ENCODE measurements around the gene PLXNC1. TPM values are rescaled to one million over a fixed set of nuclear protein-coding genes. Genes with fewer than 3 reads are reported as not detected.

Gene PLXNC1
- total and polyA plus RNA-seq, 5 donors = 2.4 to 7.6 (median 5.1) TPM

DNA sequence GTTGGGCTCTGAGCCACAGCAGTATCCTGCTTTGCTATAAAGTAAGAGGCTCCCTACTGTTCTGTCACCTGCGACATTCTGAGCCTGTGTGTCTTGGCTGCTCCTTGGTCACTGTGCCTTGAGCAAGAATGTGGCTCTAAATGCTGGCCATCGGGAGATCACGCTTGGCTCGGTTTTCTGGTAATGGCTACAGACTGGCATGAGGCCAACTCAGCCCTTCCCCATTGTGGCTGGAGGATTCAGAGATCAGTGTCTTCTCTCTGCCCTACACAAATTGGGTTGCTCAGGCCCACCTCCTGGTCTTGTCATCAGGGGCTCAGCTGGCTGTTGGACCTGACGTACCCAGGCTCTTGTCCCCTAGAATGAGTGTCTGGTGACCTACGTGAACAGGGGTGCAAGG is 94.5 kb downstream of the PLXNC1 start:
- H3K27me3 ChIP-seq (ENCODE audit: control insufficient read depth, insufficient read depth) = no peaks in the 10 kb centered on the region
- H3K4me1 ChIP-seq (ENCODE audit: control insufficient read depth, insufficient read depth, low read length) = no peaks in the 10 kb centered on the region
- intact Hi-C loops (cut with DNase I) = no loop called here
- DNase-seq = peak in 2 of 3 donors; percentile 55 to 63
- no peak for ATAC-seq
- 68% methylated on average over 6 of the region's 6 CpGs for WGBS
- no peaks in the 10 kb centered on the region for H3K9me3 ChIP-seq (ENCODE audit: control insufficient read depth, low read length)
- no peak overlapping the region for H3K4me3 ChIP-seq (ENCODE audit: low read length)
- H3K27ac ChIP-seq (ENCODE audit: low read length) = no peak overlapping the region

DNA sequence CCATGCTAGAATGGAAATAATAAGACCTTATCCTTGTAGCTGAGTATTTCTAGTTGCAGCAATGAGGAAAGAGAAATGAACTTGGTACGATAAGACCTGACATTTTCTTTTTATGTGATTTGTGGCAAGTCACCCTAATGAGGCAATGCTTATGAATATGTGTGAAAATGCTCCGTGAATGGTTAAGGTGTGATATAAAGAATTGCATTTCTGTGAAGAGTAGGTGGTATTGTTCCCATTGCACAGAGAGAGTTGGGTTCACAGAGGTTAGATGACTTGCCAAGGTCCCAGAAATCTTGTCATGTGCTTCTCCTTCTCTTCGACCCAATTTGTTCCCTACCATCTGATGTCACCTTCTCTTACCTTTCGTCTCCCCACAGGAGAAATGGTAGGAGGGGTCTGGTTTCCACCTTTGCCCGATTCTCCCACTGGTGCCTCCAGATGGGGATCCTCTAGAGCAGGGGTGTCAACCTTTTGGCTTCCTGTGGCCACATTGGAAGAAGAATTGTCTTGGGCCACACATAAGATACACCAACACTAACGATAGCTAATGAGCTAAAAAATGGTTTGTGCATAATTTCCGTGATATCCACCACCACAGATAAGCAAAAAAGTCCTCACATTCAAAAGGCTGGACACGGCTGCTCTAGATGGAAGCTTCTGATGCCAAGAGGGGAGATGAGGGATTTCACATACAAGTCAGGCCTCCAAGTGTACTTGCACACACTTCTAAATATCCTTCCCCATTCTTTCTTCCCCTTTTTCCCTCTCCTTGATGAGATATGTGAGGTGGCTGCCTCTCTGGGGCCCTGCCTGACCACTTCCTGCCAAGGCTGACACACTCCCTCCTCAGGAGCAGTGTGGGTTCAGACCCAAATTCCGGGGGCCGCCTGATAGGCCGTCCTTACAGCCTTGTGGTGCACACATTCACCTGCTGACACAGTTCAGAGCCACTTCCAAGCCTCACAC is 96.1 kb downstream of the PLXNC1 start:
- 84% methylated on average over 11 of the region's 11 CpGs for WGBS
- Histone ChIP-seq H3K9me3 (ENCODE audit: control insufficient read depth, low read length) (no peaks in the 10 kb centered on the region), H3K4me1 (ENCODE audit: control insufficient read depth, insufficient read depth, low read length) (no peaks in the 10 kb centered on the region), H3K27ac (ENCODE audit: low read length) (no peak overlapping the region), H3K4me3 (ENCODE audit: low read length) (no peak overlapping the region), H3K27me3 (ENCODE audit: control insufficient read depth, insufficient read depth) (no peaks in the 10 kb centered on the region)
- intact Hi-C loops (cut with DNase I) = no loop called here
- DNase-seq (peak in 1 of 3 donors; percentile 62), ATAC-seq (peak; percentile 41 to 43)

DNA sequence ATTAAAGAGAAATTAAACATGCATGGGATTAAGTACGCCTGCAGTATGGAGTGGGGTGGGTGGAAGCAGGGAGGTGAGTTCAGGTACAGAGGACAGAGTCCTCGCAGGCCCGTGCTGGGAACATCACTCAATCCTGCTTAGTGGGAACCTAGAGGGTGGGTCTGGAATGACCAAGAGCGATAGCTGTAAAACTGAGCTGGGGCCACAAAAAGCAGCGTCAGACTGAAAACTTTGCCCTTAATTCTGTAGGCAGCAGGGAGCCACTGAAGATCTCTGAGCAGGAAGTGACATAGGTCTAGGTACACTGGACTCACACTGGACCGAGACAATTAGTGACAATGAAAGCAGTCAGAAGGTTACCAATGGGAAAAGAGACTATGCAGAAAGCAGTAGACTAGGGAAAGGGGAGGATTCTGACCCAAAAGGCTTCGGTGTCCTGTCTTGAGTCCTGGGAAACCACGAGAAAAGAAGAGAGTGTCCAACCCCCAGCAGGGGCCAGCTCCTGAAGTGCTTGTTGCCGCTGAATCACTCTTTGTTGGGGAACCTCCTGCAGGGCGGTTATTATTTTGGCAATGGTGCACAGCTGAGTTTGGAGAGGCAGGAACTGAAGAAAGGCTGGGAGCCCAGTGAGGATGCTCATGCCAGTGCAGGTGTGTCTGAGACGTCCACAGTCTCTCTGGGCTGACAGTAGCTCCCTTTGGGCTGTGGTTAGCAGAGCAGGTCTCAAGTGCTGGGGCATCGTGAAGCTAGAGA is 97.4 kb downstream of the PLXNC1 start:
- Histone ChIP-seq H3K9me3 (ENCODE audit: control insufficient read depth, low read length) (no peaks in the 10 kb centered on the region), H3K27ac (ENCODE audit: low read length) (no peak overlapping the region), H3K27me3 (ENCODE audit: control insufficient read depth, insufficient read depth) (no peaks in the 10 kb centered on the region), H3K4me3 (ENCODE audit: low read length) (no peak overlapping the region), H3K4me1 (ENCODE audit: control insufficient read depth, insufficient read depth, low read length) (no peaks in the 10 kb centered on the region)
- no peak for ATAC-seq
- WGBS = 88% methylated on average over 12 of the region's 12 CpGs
- DNase-seq = no peak
- intact Hi-C loops (cut with DNase I) = no loop called here

DNA sequence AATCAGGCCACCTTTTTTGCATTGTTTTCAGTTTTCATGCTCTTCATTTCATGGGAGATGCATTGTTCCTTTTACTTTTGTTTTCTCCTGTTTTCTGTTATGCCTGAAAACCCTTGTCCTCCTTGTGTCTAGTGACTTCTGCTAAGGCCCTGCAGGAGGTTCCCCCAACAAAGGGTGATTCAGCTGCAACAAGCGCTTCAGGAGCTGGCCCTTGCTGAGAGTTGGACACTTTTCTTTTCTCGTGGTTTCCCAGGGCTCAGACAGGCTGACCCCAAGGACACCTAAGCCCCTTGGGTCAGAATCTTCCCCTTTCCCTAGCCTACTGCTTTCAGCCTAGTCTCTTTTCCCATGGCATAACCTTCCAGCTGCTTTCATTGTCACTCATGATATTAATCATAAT is 98.9 kb downstream of the PLXNC1 start:
- Histone ChIP-seq H3K27me3 (ENCODE audit: control insufficient read depth, insufficient read depth) (no peaks in the 10 kb centered on the region), H3K27ac (ENCODE audit: low read length) (no peak overlapping the region), H3K4me1 (ENCODE audit: control insufficient read depth, insufficient read depth, low read length) (no peaks in the 10 kb centered on the region), H3K9me3 (ENCODE audit: control insufficient read depth, low read length) (no peaks in the 10 kb centered on the region), H3K4me3 (ENCODE audit: low read length) (no peak overlapping the region)
- ATAC-seq (no peak), DNase-seq (no peak)
- WGBS = 68% methylated on average over 2 of the region's 2 CpGs
- intact Hi-C loops (cut with DNase I) = no loop called here

DNA sequence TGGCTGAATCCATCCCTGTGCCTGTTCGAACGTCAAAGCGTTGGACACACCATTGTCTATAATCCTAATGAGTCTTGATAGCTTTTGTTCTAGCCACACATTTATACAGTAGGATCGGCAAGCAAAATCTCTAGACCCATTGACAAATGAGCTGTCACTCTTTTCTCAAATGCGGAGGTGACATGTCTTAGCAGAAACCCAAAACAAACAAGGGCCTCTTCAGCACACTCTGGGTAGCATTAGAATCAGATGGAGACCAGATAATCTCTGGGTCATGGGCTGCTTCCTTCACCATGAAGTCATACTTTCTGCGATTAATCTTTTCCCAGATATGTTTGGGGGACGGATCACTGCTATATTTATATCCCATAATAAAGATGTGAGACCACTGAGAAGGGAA is 100.2 kb downstream of the PLXNC1 start:
- intact Hi-C loops (cut with DNase I) = no loop called here
- no peaks in the 10 kb centered on the region for H3K27me3 ChIP-seq (ENCODE audit: control insufficient read depth, insufficient read depth)
- H3K9me3 ChIP-seq (ENCODE audit: control insufficient read depth, low read length) = no peaks in the 10 kb centered on the region
- no peak for DNase-seq
- H3K4me3 ChIP-seq (ENCODE audit: low read length) = no peak overlapping the region
- WGBS = 81% methylated on average over 7 of the region's 7 CpGs
- ATAC-seq = no peak
- no peaks in the 10 kb centered on the region for H3K4me1 ChIP-seq (ENCODE audit: control insufficient read depth, insufficient read depth, low read length)
- H3K27ac ChIP-seq (ENCODE audit: low read length) = no peak overlapping the region

DNA sequence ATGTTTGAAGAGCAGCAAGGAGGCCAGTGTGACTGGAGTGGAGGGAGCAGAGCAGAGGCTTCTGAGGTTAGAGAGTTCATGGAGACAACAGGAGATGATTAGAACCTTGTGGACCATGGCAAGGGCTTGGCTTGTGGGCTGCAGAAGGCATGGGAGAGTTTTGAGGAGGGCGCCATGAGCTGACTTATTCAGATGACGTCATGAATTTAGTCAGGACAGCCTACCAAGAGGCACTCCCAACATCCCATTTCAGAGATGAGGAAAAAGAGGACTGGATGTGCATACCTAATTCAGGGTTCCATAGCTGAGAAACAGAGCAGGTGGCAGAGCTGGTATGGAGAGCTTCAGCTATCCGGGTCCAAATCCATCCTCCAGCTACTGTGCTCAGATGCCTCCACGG is 101.8 kb downstream of the PLXNC1 start:
- no peak for DNase-seq
- H3K4me1 ChIP-seq (ENCODE audit: control insufficient read depth, insufficient read depth, low read length) = no peaks in the 10 kb centered on the region
- no peak overlapping the region for H3K4me3 ChIP-seq (ENCODE audit: low read length)
- H3K27ac ChIP-seq (ENCODE audit: low read length) = no peak overlapping the region
- intact Hi-C loops (cut with DNase I) = no loop called here
- ATAC-seq = no peak
- no peaks in the 10 kb centered on the region for H3K9me3 ChIP-seq (ENCODE audit: control insufficient read depth, low read length)
- 97% methylated on average over 4 of the region's 4 CpGs for WGBS
- no peaks in the 10 kb centered on the region for H3K27me3 ChIP-seq (ENCODE audit: control insufficient read depth, insufficient read depth)

DNA sequence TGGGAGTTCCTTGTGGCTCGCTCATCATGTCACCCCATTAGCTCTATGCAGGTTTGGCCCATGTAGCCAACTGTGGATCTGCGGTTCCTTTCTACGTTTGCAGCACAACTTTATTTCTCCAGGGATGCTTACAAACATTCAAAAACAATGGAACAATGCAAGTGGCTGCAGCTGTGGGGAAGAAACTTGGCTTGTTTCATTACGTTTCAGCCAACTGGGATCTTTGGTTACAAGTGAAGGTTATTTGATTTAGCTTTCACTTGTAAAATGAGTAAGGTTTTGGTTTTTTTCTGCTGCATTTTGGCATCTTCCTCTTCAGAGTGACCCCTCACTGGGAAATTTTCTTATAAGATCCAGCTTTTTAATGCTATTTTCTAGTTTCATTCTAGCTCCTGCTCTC is 105.9 kb downstream of the PLXNC1 start:
- Histone ChIP-seq H3K27me3 (ENCODE audit: control insufficient read depth, insufficient read depth) (no peaks in the 10 kb centered on the region), H3K9me3 (ENCODE audit: control insufficient read depth, low read length) (no peaks in the 10 kb centered on the region), H3K4me3 (ENCODE audit: low read length) (no peak overlapping the region), H3K27ac (ENCODE audit: low read length) (no peak overlapping the region), H3K4me1 (ENCODE audit: control insufficient read depth, insufficient read depth, low read length) (no peaks in the 10 kb centered on the region)
- no peak for DNase-seq
- 48% methylated on average over 4 of the region's 4 CpGs for WGBS
- ATAC-seq = no peak
- intact Hi-C loops (cut with DNase I) = no loop called here

DNA sequence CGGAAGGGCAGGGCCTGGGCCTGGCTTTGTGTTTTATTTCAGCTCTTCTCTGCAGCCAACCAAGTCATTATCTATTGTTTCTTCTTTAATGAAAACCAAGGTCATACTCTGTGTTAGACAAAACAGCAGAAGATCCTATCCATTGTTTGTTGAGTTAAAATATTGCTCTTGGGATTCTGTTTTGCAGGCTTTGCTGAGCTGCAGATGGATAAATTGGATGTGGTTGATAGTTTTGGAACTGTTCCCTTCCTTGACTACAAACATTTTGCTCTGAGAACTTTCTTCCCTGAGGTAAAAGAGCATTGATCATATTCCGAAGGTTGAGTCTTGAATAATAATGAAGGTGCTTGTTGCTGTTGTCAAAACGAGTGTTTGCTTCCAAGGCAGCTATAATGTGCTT is 106.6 kb downstream of the PLXNC1 start:
- H3K9me3 ChIP-seq (ENCODE audit: control insufficient read depth, low read length) = no peaks in the 10 kb centered on the region
- intact Hi-C loops (cut with DNase I) = no loop called here
- no peak overlapping the region for H3K4me3 ChIP-seq (ENCODE audit: low read length)
- WGBS = 74% methylated on average over 3 of the region's 3 CpGs
- H3K4me1 ChIP-seq (ENCODE audit: control insufficient read depth, insufficient read depth, low read length) = no peaks in the 10 kb centered on the region
- H3K27me3 ChIP-seq (ENCODE audit: control insufficient read depth, insufficient read depth) = no peaks in the 10 kb centered on the region
- H3K27ac ChIP-seq (ENCODE audit: low read length) = no peak overlapping the region
- ATAC-seq = no peak
- no peak for DNase-seq

DNA sequence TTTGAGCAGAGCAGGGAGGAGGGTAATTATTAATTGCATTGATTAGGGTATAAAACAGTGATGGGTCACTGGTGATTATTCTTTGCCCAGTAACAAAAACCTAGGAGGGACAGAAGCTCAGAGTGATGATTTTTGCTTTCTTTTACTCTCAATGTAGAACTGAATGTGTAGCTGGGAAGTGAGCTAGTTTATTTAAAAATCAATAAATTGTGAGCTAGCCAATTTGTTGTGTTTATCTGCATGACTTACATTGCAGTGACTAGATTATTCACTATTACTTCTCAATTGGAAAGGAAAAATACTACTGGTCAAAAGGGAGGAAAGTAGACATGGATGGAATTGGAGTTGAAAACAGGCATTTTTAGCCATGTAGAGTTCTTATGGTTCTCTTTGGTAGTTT is 107.1 kb downstream of the PLXNC1 start:
- Histone ChIP-seq H3K27ac (ENCODE audit: low read length) (no peak overlapping the region), H3K4me3 (ENCODE audit: low read length) (no peak overlapping the region), H3K9me3 (ENCODE audit: control insufficient read depth, low read length) (no peaks in the 10 kb centered on the region), H3K27me3 (ENCODE audit: control insufficient read depth, insufficient read depth) (no peaks in the 10 kb centered on the region), H3K4me1 (ENCODE audit: control insufficient read depth, insufficient read depth, low read length) (peaks cover under 1% of the 10 kb centered on the region)
- intact Hi-C loops (cut with DNase I) = no loop called here
- ATAC-seq (no peak), DNase-seq (no peak)

DNA sequence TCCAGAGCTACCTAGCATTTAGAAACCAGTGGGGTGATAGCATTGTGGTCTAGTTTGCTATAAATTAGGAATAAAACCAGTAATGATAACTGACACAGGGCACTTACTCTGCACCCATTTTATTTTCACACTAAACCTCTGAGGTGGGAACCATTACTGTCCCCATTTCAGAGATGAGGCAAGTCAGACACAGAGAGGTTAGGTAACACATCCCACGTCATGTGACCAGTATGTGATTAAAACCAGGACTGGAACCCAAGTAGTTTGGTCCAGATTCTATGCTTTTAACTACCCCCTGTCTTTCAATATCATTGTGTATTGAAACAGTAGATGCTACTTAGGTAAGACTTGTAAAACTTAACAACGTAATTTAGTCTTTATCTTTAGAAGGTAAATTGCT is 110.2 kb downstream of the PLXNC1 start:
- Histone ChIP-seq H3K4me1 (ENCODE audit: control insufficient read depth, insufficient read depth, low read length) (peaks cover 8% of the 10 kb centered on the region), H3K4me3 (ENCODE audit: low read length) (no peak overlapping the region), H3K27ac (ENCODE audit: low read length) (no peak overlapping the region), H3K27me3 (ENCODE audit: control insufficient read depth, insufficient read depth) (no peaks in the 10 kb centered on the region), H3K9me3 (ENCODE audit: control insufficient read depth, low read length) (no peaks in the 10 kb centered on the region)
- WGBS = 91% methylated on average over 2 of the region's 2 CpGs
- intact Hi-C loops (cut with DNase I) = no loop called here
- ATAC-seq = no peak
- no peak for DNase-seq

DNA sequence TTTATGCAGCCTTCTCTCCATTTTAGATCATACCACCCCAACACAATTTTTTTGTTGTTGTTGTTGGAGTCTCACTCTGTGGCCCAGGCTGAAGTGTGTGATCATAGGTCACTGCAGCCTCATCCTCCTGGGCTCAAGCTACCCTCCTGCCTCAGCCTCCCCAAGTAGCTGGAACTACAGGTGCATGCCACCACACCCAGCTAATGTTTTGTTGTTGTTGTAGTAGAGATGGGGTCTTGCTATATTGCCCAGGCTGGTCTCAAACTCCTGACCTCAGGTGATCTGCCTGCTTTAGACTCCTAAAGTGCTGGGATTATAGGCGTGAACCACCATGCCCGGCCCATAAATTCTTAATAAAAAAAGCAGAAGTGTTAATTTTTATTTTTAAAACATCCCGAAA is 111.6 kb downstream of the PLXNC1 start:
- intact Hi-C loops (cut with DNase I) = no loop called here
- 96% methylated on average over 3 of the region's 3 CpGs for WGBS
- Histone ChIP-seq H3K27me3 (ENCODE audit: control insufficient read depth, insufficient read depth) (no peaks in the 10 kb centered on the region), H3K4me3 (ENCODE audit: low read length) (no peak overlapping the region), H3K27ac (ENCODE audit: low read length) (no peak overlapping the region), H3K4me1 (ENCODE audit: control insufficient read depth, insufficient read depth, low read length) (peaks cover 8% of the 10 kb centered on the region), H3K9me3 (ENCODE audit: control insufficient read depth, low read length) (no peaks in the 10 kb centered on the region)
- ATAC-seq (no peak), DNase-seq (no peak)
